SU-DHL-6 (cell line): Measurements from ENCODE around the gene SMOC2.

Experiments
- CTCF ChIP-seq: fragments of 200-600 bp; sonication (generic); IDR thresholded peaks from one replicate; pipeline ENCODE4 v1.5.1; 2017; ENCODE audit warnings: antibody characterized with exemption, mild to moderate bottlenecking, low read length, moderate library complexity; ENCODE audit not compliant: insufficient read depth, poor library complexity, severe bottlenecking
- EZH2phosphoT487 ChIP-seq: fragments of 200-600 bp; sonication (generic), shearing (Covaris generic); conservative IDR thresholded peaks from 2 replicates; pipeline ENCODE4 v1.6.1; 2018; ENCODE audit warnings: mild to moderate bottlenecking, antibody characterized with exemption, low read length, moderate library complexity, mixed read lengths

GRCh38 chr6:168574699-168575195, 133.8 kb downstream of the SMOC2 start:
- TF ChIP-seq CTCF (no peak), EZH2phosphoT487 (no peak)
